Panc1 (cell line): ENCODE results near the gene OLIG2. TPM values are rescaled to one million over a fixed set of nuclear protein-coding genes. Genes with fewer than 3 reads are reported as not detected.
A peak's percentile ranks its signal among the peaks of the same experiment; 100 is the strongest.

ENCODE experiments used
- ATAC-seq: fragments of 200-7000 bp; cut with Tn5 transposase; 2 replicates; pipeline ENCODE4 v1.9.1; 2020; ENCODE audit warnings: mild to moderate bottlenecking, moderate library complexity
- BruUV-seq: library from RNA; stranded (reverse); fragments of 400-500 nt; replicated peaks from 2 replicates; lab custom pipeline; 2021; lab: Mats Ljungman, UMichigan
- CTCF ChIA-PET: fragments of 300-600 bp; sonication (Branson Sonifier 250); formaldehyde crosslinking; loops from one replicate; lab custom pipeline; 2022; ENCODE audit warnings: antibody characterized with exemption; lab: Charles Lee
- POLR2A ChIA-PET: fragments of 300-600 bp; sonication (Branson Sonifier 250); formaldehyde crosslinking; loops from one replicate; lab custom pipeline; 2022; ENCODE audit warnings: antibody characterized with exemption; lab: Charles Lee
- DNase-seq: peaks from one replicate; pipeline ENCODE4 v3.0.0-alpha.2; 2010; ENCODE audit warnings: low read depth, low spot score
- H3K27ac ChIP-seq: 2 replicates; pipeline ENCODE4 v1.5.1; 2011; ENCODE audit warnings: mild to moderate bottlenecking, low read length, inconsistent platforms
- H3K27me3 ChIP-seq: fragments of 200-500 bp; sonication (Bioruptor generic); 2 replicates; pipeline ENCODE4 v1.6.0; 2014; ENCODE audit warnings: low read length, inconsistent platforms; ENCODE audit not compliant: control insufficient read depth, insufficient read depth
- H3K36me3 ChIP-seq: fragments of 200-500 bp; sonication (Bioruptor generic); 2 replicates; pipeline ENCODE4 v1.5.1; 2014; ENCODE audit warnings: inconsistent platforms, mild to moderate bottlenecking, low read length, moderate library complexity; ENCODE audit not compliant: control insufficient read depth, insufficient read depth
- H3K4me1 ChIP-seq: 2 replicates; pipeline ENCODE4 v1.5.1; 2011; ENCODE audit warnings: inconsistent platforms, mild to moderate bottlenecking, low read length, moderate library complexity; ENCODE audit not compliant: control insufficient read depth, insufficient read depth
- H3K4me3 ChIP-seq, 2 experiments: 2 replicates each; pipeline ENCODE4 v1.5.1; 2011 to 2012; ENCODE audit warnings: low read depth in 2 of 2, low read length in 2 of 2, mild to moderate bottlenecking in 2 of 2, inconsistent platforms in 1 of 2, moderate library complexity in 1 of 2
- H3K9me3 ChIP-seq: fragments of 200-500 bp; sonication (Bioruptor generic); 2 replicates; pipeline ENCODE4 v1.5.1; 2014; ENCODE audit warnings: low read depth, mild to moderate bottlenecking, inconsistent platforms, low read length, moderate library complexity; ENCODE audit not compliant: control insufficient read depth, insufficient read depth
- POLR2AphosphoS5 ChIP-seq: IDR thresholded peaks from 2 replicates; pipeline ENCODE4 v1.6.1; 2012; ENCODE audit warnings: mild to moderate bottlenecking, low read depth, low read length, moderate library complexity
- SIN3A ChIP-seq: IDR thresholded peaks from 2 replicates; pipeline ENCODE4 v1.6.1; 2012; ENCODE audit warnings: low read depth, mild to moderate bottlenecking, low read length, moderate library complexity, borderline replicate concordance; ENCODE audit not compliant: insufficient read depth
- TCF7L2 ChIP-seq: IDR thresholded peaks from 2 replicates; pipeline ENCODE4 v1.6.1; 2011; ENCODE audit warnings: mild to moderate bottlenecking, low read depth, low read length, inconsistent platforms
- in situ Hi-C: cut with HindIII; loops from 2 replicates; pipeline ENCODE4 v1.10.0; 2016; ENCODE audit warnings: low sequenced_read_pairs, low pct_unique_long_range_greater_than_20kb
- intact Hi-C: fragments of 100-400 bp; cut with micrococcal nuclease; formaldehyde crosslinking; loops from one replicate; pipeline ENCODE4 v1.10.0; 2022; ENCODE audit not compliant: unreplicated experiment
- total RNA-seq: library from RNA; stranded (reverse); gene quantifications from one replicate; pipeline ENCODE4 v1.2.1, GENCODE V29; 2021; ENCODE audit not compliant: unreplicated experiment
- TF ChIP-seq, protein P1 (sequence below), 2 experiments: IDR thresholded peaks; 2 replicates each; pipeline ENCODE4 v1.6.1; 2011 to 2012; ENCODE audit warnings: low read depth in 2 of 2, control low read depth in 1 of 2, low read length in 1 of 2, mild to moderate bottlenecking in 1 of 2, moderate library complexity in 1 of 2; ENCODE audit not compliant: insufficient read depth in 1 of 2
- TF ChIP-seq, protein P2 (sequence below): fragments of 450-650 bp; IDR thresholded peaks from 2 replicates; pipeline ENCODE4 v1.5.1; 2017; ENCODE audit warnings: mild to moderate bottlenecking

Gene OLIG2
- total RNA-seq, 1 experiment from 2014 or later: not detected

DNA sequence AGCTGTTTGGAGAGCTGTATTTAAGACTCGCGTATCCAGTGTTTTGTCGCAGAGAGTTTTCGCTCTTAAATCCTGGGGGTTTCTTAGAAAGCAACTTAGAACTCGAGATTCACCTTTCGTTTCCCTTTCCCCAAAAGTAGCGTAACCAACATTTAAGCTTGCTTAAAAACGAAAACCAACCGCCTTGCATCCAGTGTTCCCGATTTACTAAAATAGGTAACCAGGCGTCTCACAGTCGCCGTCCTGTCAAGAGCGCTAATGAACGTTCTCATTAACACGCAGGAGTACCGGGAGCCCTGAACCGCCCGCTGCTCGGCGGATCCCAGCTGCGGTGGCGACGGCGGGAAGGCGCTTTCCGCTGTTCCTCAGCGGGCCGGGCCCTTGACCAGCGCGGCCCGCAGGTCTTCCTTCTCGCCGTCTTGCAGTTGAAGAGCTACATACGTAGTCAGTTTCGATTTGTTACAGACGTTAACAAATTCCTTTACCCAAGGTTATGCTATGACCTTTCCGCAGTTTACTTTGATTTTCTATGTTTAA is 46.1 kb downstream of the OLIG2 start:
- intact Hi-C loops (no loop called here), in situ Hi-C loops (no loop called here)
- H3K4me1 ChIP-seq: no peaks in the 10 kb centered on the region
- TF ChIP-seq TCF7L2 (no peak), POLR2AphosphoS5 (no peak), SIN3A (no peak)
- TF ChIP-seq, protein P1, sequence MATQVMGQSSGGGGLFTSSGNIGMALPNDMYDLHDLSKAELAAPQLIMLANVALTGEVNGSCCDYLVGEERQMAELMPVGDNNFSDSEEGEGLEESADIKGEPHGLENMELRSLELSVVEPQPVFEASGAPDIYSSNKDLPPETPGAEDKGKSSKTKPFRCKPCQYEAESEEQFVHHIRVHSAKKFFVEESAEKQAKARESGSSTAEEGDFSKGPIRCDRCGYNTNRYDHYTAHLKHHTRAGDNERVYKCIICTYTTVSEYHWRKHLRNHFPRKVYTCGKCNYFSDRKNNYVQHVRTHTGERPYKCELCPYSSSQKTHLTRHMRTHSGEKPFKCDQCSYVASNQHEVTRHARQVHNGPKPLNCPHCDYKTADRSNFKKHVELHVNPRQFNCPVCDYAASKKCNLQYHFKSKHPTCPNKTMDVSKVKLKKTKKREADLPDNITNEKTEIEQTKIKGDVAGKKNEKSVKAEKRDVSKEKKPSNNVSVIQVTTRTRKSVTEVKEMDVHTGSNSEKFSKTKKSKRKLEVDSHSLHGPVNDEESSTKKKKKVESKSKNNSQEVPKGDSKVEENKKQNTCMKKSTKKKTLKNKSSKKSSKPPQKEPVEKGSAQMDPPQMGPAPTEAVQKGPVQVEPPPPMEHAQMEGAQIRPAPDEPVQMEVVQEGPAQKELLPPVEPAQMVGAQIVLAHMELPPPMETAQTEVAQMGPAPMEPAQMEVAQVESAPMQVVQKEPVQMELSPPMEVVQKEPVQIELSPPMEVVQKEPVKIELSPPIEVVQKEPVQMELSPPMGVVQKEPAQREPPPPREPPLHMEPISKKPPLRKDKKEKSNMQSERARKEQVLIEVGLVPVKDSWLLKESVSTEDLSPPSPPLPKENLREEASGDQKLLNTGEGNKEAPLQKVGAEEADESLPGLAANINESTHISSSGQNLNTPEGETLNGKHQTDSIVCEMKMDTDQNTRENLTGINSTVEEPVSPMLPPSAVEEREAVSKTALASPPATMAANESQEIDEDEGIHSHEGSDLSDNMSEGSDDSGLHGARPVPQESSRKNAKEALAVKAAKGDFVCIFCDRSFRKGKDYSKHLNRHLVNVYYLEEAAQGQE (IDR thresholded peaks at IDR 0.05; ENCODE audit: insufficient read depth in 1 of 2, low read depth in 2 of 2, low read length in 1 of 2): no peak
- TF ChIP-seq, protein P2, sequence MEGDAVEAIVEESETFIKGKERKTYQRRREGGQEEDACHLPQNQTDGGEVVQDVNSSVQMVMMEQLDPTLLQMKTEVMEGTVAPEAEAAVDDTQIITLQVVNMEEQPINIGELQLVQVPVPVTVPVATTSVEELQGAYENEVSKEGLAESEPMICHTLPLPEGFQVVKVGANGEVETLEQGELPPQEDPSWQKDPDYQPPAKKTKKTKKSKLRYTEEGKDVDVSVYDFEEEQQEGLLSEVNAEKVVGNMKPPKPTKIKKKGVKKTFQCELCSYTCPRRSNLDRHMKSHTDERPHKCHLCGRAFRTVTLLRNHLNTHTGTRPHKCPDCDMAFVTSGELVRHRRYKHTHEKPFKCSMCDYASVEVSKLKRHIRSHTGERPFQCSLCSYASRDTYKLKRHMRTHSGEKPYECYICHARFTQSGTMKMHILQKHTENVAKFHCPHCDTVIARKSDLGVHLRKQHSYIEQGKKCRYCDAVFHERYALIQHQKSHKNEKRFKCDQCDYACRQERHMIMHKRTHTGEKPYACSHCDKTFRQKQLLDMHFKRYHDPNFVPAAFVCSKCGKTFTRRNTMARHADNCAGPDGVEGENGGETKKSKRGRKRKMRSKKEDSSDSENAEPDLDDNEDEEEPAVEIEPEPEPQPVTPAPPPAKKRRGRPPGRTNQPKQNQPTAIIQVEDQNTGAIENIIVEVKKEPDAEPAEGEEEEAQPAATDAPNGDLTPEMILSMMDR: no peak
- ChIA-PET POLR2A (no interaction called here), CTCF (no interaction called here)
- DNase-seq (no peak), ATAC-seq (peak; percentile 36; the same call in 1 of the 2 replicates)
- H3K4me3 ChIP-seq: peak overlapping the region; percentile 31 to 46
- no peaks in the 10 kb centered on the region for H3K36me3 ChIP-seq
- H3K27ac ChIP-seq: no peak overlapping the region
- BruUV-seq: no TSS peak
- H3K27me3 ChIP-seq: peaks cover 18% of the 10 kb centered on the region
- no peaks in the 10 kb centered on the region for H3K9me3 ChIP-seq

GRCh38 chr21:33073636-33074035 is 47.9 kb downstream of the OLIG2 start:
- ATAC-seq: no peak

More at GRCh38 chr21:33073636-33074035, 47.9 kb downstream of the OLIG2 start:
- no TSS peak for BruUV-seq
- DNase-seq: no peak
- Histone ChIP-seq H3K36me3 (no peaks in the 10 kb centered on the region), H3K27me3 (peaks cover 15% of the 10 kb centered on the region), H3K27ac (no peak overlapping the region), H3K9me3 (no peaks in the 10 kb centered on the region), H3K4me3 (no peak overlapping the region), H3K4me1 (no peaks in the 10 kb centered on the region)
- no peak for TF ChIP-seq SIN3A
- TF ChIP-seq, protein P1 (IDR thresholded peaks at IDR 0.05; ENCODE audit: insufficient read depth in 1 of 2, low read depth in 2 of 2, low read length in 1 of 2): no peak
- POLR2A ChIA-PET: no interaction called here
- CTCF ChIA-PET: no interaction called here
- in situ Hi-C loops: no loop called here
- intact Hi-C loops: no loop called here
